GM12878 (cell line): ENCODE data around the gene URAD. TPM values are rescaled to one million over a fixed set of nuclear protein-coding genes. Genes with fewer than 3 reads are reported as not detected.

Experiments
- BCL11A ChIP-seq: IDR thresholded peaks from 2 replicates; pipeline ENCODE4 v1.6.1; 2011; ENCODE audit warnings: low read depth, low read length
- BHLHE40 ChIP-seq, 2 experiments: fragments of 450-650 bp in 1 of 2; IDR thresholded peaks; 2 replicates each; pipeline ENCODE4 v1.6.1; 2011 to 2017; ENCODE audit warnings: low read depth in 2 of 2, borderline replicate concordance in 1 of 2, improper control_type of control experiment in 1 of 2, low read length in 1 of 2, mild to moderate bottlenecking in 1 of 2
- BRCA1 ChIP-seq: IDR thresholded peaks from 2 replicates; pipeline ENCODE4 v1.6.1; 2011; ENCODE audit warnings: low read depth, low read length, improper control_type of control experiment
- IKZF1 ChIP-seq: fragments of 450-650 bp; conservative IDR thresholded peaks from 2 replicates; pipeline ENCODE4 v1.6.1; 2017; ENCODE audit warnings: antibody characterized with exemption, mild to moderate bottlenecking
- MEF2B ChIP-seq: fragments of 450-650 bp; IDR thresholded peaks from 2 replicates; pipeline ENCODE4 v1.6.1; 2018; ENCODE audit warnings: mild to moderate bottlenecking, moderate library complexity; ENCODE audit not compliant: partially characterized antibody, poor library complexity, severe bottlenecking
- MYC ChIP-seq: IDR thresholded peaks from 2 replicates; pipeline ENCODE4 v1.6.1; 2011; ENCODE audit warnings: mild to moderate bottlenecking, low read length, moderate library complexity, inconsistent platforms; ENCODE audit not compliant: insufficient read depth, insufficient replicate concordance, insufficient read length, severe bottlenecking
- POU2F2 ChIP-seq: IDR thresholded peaks from 3 replicates; pipeline ENCODE4 v1.6.1; 2011; ENCODE audit warnings: low read depth, mild to moderate bottlenecking, low read length, borderline replicate concordance
- STAT3 ChIP-seq: IDR thresholded peaks from 2 replicates; pipeline ENCODE4 v1.6.1; 2011; ENCODE audit warnings: low read depth, low read length, improper control_type of control experiment
- TCF3 ChIP-seq: IDR thresholded peaks from 2 replicates; pipeline ENCODE4 v1.6.1; 2012; ENCODE audit warnings: low read depth, mild to moderate bottlenecking, low read length, borderline replicate concordance; ENCODE audit not compliant: insufficient read depth
- polyA plus RNA-seq, 11 experiments: library from polyadenylated mRNA; depleted of rRNA in 4 of 11; unstranded in 6 of 11; stranded (reverse) in 5 of 11; fragments of >200 nt; fragmentation: Nextera tagmentation in 4 of 11; fragmentation: Illumina TruSeq in 1 of 11; extraction: Ambion mirVana in 4 of 11; extraction: Trizol in 1 of 11; gene quantifications; 1 replicate in 1 of 11; 2 replicates in 10 of 11; pipeline versions ENCODE4 v1.2.1 to v1.2.3, GENCODE V29; 2011 to 2016; ENCODE audit warnings: inconsistent platforms in 2 of 11, missing spikeins in 2 of 11, low read depth in 1 of 11
- total RNA-seq, 4 experiments: library from RNA; depleted of rRNA in 3 of 4; stranded (reverse); fragments of >200 nt in 3 of 4; fragmentation: Illumina TruSeq in 1 of 4; extraction: Trizol in 1 of 4; gene quantifications; 2 replicates each; pipeline versions ENCODE4 v1.2.1 to v1.2.3, GENCODE V29; 2013 to 2021
- TF ChIP-seq, protein P1 (sequence below): fragments of 450-650 bp; IDR thresholded peaks from 2 replicates; pipeline ENCODE4 v1.6.1; 2017; ENCODE audit warnings: antibody characterized with exemption, mild to moderate bottlenecking, moderate library complexity
- TF ChIP-seq, protein P2 (sequence below): fragments of 450-650 bp; IDR thresholded peaks from 2 replicates; pipeline ENCODE4 v1.6.1; 2018; ENCODE audit warnings: mild to moderate bottlenecking, low read depth, moderate library complexity; ENCODE audit not compliant: partially characterized antibody
- TF ChIP-seq, protein P3 (sequence below): fragments of 450-650 bp; formaldehyde crosslinking; IDR thresholded peaks from 2 replicates; pipeline ENCODE4 v1.4.0; 2020; ENCODE audit warnings: mild to moderate bottlenecking, moderate library complexity

Gene URAD
- total and polyA plus RNA-seq, 10 of the 15 experiments (the other 5 are each of a cell fraction or from before 2014, with no cell fraction given), result not detected

DNA sequence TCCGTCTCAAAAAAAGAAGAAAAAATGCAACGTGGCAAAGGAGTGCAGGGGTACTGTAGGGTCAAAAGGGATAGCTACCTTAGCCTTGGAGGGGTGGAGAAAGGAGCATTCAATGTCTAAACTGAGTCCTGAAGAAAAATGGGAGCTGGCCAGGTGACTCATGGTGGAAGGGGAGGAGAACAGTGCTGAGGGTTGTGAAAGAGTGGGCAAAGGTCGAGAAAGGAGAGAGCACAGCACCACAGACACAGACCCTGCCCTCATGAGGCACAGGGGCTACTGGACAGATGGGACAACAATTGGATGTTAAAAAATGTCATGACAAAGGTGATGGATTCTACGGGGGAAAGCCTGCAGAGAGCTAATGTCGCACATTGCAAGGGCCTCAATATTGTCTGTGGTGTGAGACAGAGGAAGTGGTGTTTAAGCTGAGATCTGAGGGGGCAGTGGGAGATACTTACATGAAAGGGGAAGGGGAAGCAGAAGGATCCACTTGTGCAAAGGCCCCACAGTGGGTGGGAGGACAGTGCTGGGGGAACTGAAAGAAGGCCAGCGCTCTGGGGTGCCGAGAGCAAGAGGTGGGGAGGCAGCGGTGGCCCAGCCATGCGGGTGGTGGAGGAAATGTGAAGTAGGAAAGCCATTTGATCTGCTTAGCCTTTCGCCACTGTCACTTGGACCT lies 42.9 kb upstream of the URAD start (continued):
- TF ChIP-seq, protein P1, sequence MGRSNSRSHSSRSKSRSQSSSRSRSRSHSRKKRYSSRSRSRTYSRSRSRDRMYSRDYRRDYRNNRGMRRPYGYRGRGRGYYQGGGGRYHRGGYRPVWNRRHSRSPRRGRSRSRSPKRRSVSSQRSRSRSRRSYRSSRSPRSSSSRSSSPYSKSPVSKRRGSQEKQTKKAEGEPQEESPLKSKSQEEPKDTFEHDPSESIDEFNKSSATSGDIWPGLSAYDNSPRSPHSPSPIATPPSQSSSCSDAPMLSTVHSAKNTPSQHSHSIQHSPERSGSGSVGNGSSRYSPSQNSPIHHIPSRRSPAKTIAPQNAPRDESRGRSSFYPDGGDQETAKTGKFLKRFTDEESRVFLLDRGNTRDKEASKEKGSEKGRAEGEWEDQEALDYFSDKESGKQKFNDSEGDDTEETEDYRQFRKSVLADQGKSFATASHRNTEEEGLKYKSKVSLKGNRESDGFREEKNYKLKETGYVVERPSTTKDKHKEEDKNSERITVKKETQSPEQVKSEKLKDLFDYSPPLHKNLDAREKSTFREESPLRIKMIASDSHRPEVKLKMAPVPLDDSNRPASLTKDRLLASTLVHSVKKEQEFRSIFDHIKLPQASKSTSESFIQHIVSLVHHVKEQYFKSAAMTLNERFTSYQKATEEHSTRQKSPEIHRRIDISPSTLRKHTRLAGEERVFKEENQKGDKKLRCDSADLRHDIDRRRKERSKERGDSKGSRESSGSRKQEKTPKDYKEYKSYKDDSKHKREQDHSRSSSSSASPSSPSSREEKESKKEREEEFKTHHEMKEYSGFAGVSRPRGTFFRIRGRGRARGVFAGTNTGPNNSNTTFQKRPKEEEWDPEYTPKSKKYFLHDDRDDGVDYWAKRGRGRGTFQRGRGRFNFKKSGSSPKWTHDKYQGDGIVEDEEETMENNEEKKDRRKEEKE, result no peak
- TF ChIP-seq TCF3, result no peak
- peak; percentile 68 for TF ChIP-seq IKZF1
- peak; percentile 50 for TF ChIP-seq MEF2B
- TF ChIP-seq STAT3, result no peak
- TF ChIP-seq, protein P2, sequence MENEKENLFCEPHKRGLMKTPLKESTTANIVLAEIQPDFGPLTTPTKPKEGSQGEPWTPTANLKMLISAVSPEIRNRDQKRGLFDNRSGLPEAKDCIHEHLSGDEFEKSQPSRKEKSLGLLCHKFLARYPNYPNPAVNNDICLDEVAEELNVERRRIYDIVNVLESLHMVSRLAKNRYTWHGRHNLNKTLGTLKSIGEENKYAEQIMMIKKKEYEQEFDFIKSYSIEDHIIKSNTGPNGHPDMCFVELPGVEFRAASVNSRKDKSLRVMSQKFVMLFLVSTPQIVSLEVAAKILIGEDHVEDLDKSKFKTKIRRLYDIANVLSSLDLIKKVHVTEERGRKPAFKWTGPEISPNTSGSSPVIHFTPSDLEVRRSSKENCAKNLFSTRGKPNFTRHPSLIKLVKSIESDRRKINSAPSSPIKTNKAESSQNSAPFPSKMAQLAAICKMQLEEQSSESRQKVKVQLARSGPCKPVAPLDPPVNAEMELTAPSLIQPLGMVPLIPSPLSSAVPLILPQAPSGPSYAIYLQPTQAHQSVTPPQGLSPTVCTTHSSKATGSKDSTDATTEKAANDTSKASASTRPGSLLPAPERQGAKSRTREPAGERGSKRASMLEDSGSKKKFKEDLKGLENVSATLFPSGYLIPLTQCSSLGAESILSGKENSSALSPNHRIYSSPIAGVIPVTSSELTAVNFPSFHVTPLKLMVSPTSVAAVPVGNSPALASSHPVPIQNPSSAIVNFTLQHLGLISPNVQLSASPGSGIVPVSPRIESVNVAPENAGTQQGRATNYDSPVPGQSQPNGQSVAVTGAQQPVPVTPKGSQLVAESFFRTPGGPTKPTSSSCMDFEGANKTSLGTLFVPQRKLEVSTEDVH, result no peak
- TF ChIP-seq BCL11A, result 0 out of 2 replicates have a peak, but pooled peaks have one; percentile 54
- TF ChIP-seq MYC, result no peak
- TF ChIP-seq BHLHE40 (IDR thresholded peaks at IDR 0.05; ENCODE audit: borderline replicate concordance in 1 of 2, low read depth in 2 of 2, low read length in 1 of 2), result peak in 1 of 2 experiments; percentile 12; a peak in 1 of 4 replicates
- TF ChIP-seq, protein P3, sequence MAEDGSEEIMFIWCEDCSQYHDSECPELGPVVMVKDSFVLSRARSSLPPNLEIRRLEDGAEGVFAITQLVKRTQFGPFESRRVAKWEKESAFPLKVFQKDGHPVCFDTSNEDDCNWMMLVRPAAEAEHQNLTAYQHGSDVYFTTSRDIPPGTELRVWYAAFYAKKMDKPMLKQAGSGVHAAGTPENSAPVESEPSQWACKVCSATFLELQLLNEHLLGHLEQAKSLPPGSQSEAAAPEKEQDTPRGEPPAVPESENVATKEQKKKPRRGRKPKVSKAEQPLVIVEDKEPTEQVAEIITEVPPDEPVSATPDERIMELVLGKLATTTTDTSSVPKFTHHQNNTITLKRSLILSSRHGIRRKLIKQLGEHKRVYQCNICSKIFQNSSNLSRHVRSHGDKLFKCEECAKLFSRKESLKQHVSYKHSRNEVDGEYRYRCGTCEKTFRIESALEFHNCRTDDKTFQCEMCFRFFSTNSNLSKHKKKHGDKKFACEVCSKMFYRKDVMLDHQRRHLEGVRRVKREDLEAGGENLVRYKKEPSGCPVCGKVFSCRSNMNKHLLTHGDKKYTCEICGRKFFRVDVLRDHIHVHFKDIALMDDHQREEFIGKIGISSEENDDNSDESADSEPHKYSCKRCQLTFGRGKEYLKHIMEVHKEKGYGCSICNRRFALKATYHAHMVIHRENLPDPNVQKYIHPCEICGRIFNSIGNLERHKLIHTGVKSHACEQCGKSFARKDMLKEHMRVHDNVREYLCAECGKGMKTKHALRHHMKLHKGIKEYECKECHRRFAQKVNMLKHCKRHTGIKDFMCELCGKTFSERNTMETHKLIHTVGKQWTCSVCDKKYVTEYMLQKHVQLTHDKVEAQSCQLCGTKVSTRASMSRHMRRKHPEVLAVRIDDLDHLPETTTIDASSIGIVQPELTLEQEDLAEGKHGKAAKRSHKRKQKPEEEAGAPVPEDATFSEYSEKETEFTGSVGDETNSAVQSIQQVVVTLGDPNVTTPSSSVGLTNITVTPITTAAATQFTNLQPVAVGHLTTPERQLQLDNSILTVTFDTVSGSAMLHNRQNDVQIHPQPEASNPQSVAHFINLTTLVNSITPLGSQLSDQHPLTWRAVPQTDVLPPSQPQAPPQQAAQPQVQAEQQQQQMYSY (CRISPR knock-in tag), result no peak
- TF ChIP-seq POU2F2, result no peak
- no peak for TF ChIP-seq BRCA1
